HG02852 (cell line): ENCODE results near the gene CYP27B1.

Experiments used
- ATAC-seq: cut with Tn5 transposase; IDR thresholded peaks from one replicate; pipeline ENCODE4 v1.9.1; 2021; ENCODE audit warnings: mild to moderate bottlenecking, moderate library complexity; ENCODE audit not compliant: unreplicated experiment

CYP27B1 gene

DNA sequence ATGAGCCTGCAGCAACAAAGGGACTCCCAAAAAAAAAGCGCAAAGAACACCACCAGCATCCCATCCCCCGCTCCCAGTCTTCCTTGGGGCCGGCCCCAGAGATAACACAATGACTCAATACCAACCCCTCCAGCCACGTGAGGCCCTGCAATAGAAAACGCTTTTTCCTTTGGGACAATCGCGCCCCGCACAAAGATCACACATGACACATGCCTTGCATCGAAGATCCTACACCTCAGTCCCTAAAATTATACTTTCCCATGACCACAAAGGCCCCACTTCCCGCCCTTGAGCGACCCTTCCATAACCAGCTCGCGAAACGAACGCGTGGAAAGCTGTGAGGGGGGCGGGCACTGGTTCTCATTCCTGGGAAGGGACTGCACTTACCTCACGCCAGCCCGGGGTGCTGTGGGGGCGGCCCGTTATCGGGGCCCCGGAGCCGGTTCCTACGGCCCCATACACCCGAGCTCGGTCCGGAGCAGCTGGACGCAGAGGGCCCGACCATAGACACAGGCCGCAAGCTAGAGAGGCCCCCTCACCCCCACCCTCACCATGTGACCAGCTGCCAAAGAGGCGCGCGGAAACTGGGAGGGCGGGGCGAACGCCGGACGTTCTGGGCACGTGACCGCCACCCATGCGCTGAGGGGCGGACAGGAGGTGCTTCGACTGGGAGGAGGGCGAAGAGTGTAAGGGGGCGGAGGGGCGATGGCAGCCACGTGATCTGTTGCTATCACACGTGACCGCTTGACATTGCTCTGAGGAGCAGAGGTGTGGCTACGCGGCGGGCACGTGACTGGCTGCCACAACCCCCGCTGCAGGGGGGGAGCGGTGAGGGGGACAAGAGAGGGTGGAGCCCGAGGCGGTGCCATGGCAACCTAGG is 14.8 kb downstream of the CYP27B1 start, which contains the start of gene CDK4:
Gene CDK4 (minus strand): TSS at position 523 of the 880 bp plus-strand sequence. CDS start 593 bp downstream, outside the sequence.
- peak; percentile 63 for ATAC-seq

DNA sequence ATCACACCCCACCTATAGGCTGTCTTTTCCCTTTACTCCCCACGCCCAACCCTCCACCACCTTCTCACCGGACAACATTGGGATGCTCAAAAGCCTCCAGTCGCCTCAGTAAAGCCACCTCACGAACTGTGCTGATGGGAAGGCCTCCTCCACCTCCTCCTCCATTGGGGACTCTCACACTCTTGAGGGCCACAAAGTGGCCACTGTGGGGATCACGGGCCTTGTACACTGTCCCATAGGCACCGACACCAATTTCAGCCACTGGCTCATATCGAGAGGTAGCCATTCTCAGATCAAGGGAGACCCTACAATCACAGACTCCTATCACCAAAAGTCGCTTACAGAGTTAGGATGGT is 15.5 kb downstream of the CYP27B1 start:
- no peak for ATAC-seq

DNA sequence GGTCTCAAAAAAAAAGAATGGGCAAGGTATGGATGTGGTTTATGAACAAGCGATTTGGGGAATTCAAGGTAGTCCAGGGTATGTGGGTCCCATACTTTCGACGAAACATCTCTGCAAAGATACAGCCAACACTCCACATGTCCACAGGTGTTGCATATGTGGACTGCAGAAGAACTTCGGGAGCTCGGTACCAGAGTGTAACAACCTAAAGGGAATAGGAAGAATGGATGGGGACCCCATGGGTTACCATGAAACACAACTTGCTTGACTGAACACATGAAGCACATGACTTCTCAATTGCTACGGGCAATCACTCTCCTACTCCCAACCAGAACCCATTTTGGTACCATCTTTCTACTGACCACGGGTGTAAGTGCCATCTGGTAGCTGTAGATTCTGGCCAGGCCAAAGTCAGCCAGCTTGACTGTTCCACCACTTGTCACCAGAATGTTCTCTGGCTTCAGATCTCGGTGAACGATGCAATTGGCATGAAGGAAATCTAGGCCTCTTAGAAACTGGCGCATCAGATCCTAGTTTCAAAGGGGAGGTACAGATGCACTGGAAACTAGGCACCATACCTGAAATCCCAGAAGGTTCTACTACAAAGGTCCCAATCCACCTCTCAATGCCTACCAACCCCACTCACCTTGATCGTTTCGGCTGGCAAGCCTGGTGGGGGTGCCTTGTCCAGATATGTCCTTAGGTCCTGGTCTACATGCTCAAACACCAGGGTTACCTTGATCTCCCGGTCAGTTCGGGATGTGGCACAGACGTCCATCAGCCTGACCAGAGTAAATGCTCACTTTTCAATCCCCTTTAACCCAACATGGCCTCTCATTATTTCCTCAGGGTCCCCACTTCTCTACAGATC is 16.1 kb downstream of the CYP27B1 start:
- ATAC-seq = no peak

DNA sequence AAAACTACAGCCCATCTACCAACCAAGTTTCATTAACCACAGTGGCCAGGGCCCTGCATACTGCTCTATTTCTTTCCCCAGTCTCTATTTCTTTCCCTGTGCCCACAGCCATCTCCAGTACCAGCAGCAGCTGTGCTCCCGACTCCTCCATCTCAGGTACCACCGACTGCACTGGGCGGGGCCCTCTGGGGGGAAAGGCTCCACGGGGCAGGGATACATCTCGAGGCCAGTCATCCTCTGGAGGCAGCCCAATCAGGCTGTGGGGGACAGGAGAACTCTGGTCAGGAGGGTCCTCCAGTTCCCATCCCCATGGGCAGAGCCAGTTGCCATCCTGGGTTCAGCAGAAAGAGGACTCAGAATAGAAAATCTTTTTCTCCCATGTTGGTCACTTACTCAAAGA is 17.8 kb downstream of the CYP27B1 start:
- no peak for ATAC-seq

DNA sequence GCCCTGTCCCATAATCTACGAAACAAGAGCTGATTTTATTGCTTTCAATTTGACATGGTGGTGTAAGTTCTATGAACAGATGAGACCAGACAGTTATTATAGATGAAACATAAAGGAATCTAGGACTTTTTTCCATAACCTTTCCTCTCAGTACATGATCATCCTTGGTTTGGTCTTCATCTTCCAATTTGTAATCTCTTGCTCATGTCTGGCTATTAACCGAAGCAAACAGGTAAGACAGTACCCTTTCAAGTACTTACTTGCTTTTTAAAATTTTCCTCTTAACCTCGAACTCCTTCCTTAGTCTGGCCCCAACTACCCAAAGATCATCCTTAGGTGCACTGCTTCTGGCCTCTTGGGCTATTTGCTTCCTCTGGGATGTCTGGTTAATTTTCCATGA is 20.9 kb downstream of the CYP27B1 start:
- ATAC-seq = no peak

DNA sequence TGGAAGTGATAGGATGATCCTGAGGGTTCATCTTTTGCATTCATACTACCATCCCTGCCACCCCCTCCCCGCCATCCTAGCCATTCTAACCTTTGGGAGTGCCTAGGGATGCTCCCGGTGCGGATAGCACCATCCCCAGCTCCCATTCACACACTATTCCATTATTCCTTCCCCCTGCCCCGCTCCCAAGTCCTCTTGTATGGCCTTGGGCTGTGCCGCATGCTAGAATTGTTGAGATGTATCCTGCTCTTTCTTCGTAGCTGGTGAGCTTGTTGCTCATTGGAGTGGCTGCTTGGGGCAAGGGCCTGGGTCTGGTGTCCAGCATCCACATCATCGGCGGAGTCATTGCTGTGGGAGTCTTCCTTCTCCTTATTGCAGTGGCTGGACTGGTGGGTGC is 21.4 kb downstream of the CYP27B1 start:
- no peak for ATAC-seq

DNA sequence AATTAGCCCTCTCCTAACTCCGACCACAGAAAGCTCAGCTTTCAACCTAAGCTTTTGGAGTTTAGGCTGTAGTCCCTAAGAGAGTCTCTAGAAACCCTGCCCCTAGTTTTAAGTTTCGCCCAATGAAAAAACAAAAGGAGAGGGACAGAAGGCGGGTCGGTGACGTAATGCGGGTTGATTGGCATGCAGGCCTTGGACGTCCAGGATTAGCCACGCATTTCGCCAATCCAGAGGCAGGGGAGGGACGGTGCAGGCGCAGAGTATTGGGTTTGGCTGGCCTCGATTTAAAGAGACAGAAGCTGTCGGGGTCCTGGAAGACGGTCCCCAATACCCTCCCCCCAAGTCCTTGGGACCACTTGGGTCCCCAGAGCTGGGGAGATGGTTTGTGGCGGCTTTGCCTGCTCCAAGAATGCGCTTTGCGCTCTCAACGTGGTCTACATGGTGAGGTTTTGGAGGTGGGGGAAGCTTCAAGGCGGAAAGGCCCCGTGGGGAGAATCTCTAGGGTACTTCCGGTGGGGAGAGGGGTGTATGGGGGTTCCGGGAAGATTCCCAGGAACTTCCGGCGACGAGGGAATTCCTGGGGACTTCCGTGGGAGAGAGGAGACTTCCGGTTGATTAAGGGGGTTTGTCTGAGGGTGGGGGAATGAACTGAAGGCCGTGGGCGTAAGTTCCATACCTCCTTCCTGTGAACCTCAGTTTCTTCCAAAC is 21.9 kb downstream of the CYP27B1 start, which contains the start of gene TSPAN31:
Gene TSPAN31 (plus strand): TSS at position 263 of the 708 bp plus-strand sequence. CDS start 116 bp downstream, at position 379.
- ATAC-seq = peak; percentile 82

DNA sequence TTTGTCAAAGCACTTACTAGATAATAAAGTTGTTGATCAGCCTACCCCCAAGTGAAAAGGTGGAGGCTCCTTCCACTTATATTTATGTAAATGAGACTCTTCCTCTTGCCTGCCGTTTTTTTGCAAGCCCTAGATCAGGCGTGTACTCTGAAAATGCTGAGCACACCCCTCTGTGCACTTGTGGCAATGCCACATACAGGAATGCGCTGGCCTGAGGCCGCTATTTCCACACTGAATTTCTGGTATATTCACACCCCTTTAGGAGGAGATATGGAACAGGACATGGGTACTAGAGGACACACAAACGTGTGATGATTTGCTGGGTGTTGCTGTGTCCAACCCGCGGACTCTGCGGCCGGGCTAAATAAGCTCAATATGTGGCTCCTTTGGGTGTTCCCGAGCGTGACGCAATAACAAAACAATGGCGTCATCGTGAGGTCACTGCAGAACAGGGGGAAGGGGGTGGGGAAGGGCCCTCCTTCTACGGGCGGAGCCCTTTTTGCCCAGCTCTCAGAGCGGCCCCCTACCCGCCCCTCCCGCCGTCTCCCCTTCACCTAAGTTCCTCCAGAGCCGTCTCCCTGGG is 22.6 kb downstream of the CYP27B1 start:
- ATAC-seq = peak; percentile 36

DNA sequence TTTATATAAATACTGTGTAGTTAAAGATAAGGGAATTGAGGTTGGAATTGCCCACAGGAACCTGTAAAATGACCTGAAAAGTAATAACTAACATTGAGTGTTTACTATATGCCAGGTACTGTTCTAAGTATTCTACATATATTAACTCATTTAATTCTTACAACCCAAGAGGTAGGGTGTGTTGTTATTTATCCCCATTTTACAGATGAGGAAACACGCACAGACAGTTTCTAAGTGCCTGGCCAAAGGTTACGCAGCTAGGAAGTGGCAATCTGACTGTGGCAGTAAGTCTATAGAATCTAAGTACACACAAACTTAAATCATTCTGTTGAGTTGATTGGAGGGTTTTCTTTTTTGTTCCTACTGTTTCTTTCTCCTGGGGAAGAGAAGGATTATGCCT is 23.1 kb downstream of the CYP27B1 start:
- no peak for ATAC-seq

DNA sequence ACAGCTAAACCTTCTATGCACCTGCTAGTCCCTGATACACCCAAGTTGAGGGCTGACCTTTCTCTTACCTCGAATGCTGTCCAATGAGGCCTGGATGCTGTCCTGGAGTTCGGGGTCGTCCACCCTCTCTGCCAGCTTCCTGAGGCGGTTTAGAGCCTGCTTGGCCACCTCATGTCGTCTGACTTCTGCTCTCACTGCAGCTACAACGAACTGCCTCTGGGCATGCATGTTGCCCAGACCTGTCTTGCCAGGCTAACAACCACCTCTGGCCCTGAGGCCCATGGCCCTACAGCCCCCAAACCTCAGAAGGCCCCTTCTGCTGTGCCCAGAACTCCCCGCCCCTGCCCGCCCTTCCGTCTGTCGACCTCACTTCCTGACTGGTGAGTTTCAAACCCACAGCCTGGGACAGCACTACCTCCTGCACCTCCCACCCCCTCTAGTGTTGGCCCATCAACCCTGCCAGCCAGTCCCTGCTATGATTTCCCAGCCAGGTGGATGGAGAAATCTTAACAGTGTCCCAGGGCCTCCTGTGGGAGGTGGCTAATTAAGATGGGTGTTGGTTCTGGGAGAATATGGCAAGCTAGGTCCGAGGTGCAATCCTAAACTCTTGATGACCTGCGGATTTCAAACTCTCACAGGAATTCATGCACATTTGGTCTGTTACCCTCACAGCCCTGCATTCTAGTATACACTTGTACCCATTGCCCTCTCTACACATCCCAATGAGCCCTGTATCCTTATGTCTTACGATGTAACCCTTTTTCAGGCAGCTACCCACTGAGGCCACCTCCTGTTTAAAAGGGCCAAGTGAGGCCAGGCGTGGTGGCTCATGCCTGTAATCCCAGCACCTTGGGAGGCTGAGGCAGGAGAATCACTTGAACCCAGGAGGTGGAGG is 24.8 kb downstream of the CYP27B1 start:
- peak; percentile 49 for ATAC-seq

DNA sequence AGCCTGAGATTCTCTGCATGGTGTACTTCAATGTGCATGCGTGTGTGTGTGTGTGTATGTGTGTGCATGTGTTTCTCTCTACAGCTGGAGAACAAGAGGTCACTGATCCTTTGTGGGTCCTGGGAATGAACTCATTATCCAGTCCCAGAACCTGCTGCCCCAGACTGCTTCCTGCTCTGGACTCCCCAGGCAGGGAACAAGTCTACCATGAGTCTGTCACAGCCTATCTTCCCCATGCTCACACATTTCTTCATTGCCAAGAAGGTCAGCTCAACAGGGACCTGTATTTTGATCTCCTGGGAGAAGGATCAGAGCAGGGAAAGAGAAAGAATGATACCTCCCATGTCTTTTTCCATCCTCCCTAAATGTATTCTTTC is 25.5 kb downstream of the CYP27B1 start:
- no peak for ATAC-seq

DNA sequence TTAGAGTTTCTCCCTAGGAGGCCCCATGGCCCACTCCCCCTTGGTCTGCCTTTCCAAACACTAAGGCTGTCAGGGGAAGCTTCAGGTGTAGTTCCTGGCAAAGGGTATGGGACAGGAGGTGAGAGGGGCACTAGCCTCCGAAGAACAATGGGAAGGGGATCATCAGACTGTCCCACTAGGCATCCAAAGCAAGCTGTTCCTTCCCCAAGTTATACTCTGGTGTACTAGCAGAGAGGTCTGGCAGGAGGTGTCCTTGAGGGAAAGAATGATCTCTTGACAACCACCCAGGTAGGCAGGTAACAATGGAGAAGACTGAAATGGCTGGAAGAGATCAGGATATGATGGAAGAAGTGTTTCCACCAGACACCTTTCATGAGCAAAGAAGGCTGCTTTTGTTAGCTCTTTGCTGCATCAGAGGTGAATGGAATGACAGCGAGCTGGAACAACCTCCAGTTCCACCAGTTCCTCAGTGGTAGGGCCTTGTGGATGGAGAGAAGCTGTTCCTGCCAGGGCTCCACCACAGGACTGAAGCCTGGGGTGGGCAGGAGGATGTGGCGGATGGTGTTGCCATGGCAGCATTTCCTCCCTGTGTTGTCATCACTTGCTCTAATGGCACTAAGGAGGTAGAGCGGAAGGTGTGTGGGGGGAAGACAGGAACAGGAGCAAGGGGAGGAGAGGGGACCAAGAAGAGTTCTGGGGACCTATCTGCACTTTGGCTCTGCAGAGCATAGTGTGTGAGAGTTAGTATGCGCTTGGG is 26.0 kb downstream of the CYP27B1 start:
- ATAC-seq = peak; percentile 37

DNA sequence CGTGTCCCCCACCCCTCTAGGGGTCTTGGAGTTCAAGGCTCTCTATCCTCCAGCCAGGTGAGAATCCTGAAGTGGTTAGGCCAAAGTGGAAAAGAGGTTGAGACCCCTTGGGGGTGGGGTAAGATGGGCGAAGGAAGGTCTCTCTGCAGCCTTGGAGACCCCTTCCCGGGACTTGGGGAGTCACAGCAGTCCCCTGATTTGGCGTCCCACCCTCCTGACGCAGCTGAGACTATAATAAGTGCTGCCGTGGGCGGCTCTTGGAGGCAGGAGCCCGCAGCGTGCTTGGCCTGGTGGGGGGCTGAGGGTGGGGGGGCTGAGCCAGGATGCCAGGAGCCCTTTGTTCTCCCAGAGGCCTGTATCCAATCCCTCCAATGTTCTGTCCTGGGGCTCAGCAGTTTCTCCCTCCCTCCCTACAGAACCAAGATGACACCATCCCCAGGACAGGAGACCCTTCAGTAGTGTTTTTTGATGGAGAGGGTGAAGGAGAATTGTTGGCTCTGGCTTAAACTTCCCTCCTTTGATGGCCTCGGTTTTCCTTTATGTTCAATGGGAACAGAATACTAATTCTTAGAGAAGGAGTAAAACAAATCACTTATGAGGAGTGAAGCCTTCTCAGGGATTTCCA is 26.9 kb downstream of the CYP27B1 start:
- no peak for ATAC-seq

DNA sequence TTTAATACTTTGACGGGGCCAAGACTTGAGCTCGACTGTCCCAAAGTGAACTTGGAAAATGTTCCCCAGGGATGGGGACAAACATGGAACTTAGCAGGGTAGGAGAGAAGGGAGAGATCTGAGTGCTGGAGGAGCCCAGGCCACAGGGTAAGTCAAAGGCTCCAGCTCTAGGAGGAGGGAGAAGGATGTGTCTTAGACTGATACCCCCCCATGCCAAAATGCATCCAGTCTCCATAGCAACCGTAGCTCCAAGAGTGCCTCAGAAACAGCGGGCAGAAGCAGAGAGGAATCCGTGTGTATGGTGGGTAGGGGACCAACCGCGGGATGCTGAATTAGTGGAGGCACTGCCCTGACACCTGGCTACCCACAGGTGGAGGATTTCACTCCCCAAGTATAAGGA is 27.5 kb downstream of the CYP27B1 start:
- no peak for ATAC-seq

DNA sequence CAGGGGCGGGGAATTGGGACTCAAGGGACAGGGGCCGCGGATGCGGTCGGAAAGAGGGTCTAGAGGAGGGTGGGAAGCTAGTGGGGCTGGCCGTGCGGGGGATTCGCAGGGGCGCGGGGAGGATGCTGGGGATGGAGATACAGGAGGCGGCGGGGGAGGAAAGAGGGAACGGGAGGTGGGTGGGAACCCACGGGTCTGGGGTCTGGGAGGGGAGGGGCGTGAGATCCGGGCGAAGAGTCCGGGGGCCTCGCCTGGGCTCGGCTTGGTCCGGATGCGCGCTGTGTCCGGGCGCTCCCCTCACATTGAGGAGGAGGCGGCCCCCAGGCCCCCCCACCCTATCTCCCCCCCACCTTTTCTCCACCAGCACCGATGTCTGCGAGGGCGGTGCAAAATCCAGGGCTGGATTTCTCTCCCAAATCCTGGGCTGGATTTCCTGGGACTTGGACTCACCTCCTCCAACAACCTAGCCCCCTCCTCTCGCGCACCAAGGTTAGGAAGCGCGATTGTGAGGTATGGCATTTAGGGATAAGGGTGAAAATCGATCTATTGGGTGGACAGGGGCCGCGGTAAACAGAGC is 28.1 kb downstream of the CYP27B1 start, which contains the start of gene AGAP2:
Gene AGAP2 (minus strand): TSS at position 82 of the 577 bp plus-strand sequence. CDS start 496 bp downstream, outside the sequence.
- ATAC-seq = no peak

DNA sequence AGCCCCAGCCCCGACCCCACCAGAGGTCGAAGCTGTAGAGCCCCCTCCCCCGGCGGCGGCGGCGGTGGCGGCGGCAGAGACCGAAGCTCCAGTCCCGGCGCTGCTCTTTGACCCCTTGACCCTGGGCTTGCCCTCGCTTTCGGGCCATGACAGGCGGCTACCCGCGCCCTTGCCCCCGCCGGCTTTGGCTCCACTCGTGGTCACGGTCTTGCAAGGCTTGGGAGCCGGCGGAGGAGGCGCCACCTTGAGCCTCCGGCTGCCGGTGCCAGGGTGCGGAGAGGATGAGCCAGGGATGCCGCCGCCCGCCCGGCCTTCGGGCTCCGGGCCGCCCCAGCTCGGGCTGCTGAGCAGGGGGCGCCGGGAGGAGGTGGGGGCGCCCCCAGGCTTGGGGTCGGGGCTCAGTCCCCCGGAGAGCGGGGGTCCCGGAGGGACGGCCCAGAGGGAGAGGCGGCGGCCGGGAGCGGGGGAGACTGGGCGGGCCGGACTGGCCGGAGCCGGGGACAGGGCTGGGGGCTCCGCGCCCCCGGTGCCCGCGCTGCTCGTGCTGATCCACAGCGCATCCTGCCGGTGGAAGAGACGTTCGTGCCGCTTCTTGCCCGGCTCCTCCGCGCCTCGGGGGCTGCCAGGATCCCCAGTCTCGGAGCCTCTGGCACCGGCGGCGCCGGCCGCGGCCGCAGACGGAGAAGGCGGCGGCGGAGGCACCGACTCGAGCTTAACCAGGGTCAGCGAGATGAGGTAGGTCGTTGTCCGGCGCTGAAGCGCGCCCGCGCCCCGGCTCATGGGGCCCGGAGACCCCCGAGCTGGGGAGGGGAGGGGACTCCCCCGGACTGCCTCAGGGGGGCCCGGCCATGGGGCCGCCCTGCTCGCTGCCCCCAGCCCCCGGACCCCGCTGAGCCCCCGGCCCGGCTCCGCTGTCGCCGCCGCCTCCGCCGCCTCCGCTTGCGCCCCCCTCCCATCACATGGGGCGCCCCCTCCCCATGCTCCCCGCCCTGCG is 29.1 kb downstream of the CYP27B1 start:
- ATAC-seq = no peak
